Erythroblast (primary cell): Measurements from ENCODE around the gene ING3.

Experiments
- DNase-seq, 2 experiments: peaks; one replicate each; lab custom pipeline; 2025; lab: John Stamatoyannopoulos, UW
- GATA1 ChIP-seq: IDR thresholded peaks from 2 replicates; pipeline ENCODE4 v1.6.1; 2011; ENCODE audit warnings: low read depth, mild to moderate bottlenecking, control low read depth, low read length, moderate library complexity
- POLR2A ChIP-seq: IDR thresholded peaks from 2 replicates; pipeline ENCODE4 v1.6.1; 2011; ENCODE audit warnings: mild to moderate bottlenecking, low read length

ING3 gene

GRCh38 chr7:121012170-121012874, 61.7 kb downstream of the ING3 start:
- DNase-seq = no peak
- TF ChIP-seq POLR2A = no peak
- TF ChIP-seq GATA1 = no peak

GRCh38 chr7:121012919-121013318, 62.3 kb downstream of the ING3 start:
- TF ChIP-seq GATA1 (no peak), POLR2A (no peak)
- DNase-seq = no peak

GRCh38 chr7:121015560-121015959, 65.0 kb downstream of the ING3 start:
- no peak for TF ChIP-seq POLR2A
- TF ChIP-seq GATA1 = no peak

GRCh38 chr7:121016966-121017365, 66.4 kb downstream of the ING3 start:
- no peak for DNase-seq
- TF ChIP-seq GATA1 = no peak
- no peak for TF ChIP-seq POLR2A

More at GRCh38 chr7:121015560-121015959, 65.0 kb downstream of the ING3 start:
- DNase-seq = no peak

- no peak for DNase-seq
- no peak for TF ChIP-seq GATA1
- no peak for TF ChIP-seq POLR2A
These were observed 67.0 kb downstream of the ING3 start for GRCh38 chr7:121017586-121017985.

- TF ChIP-seq GATA1 = no peak
- no peak for TF ChIP-seq POLR2A
- DNase-seq = no peak
These were observed 68.4 kb downstream of the ING3 start for GRCh38 chr7:121019018-121019417.

GRCh38 chr7:121020249-121020988, 69.8 kb downstream of the ING3 start:
- DNase-seq = no peak
- no peak for TF ChIP-seq GATA1
- no peak for TF ChIP-seq POLR2A

- TF ChIP-seq GATA1 = no peak
- no peak for TF ChIP-seq POLR2A
- DNase-seq = no peak
These were observed 70.7 kb downstream of the ING3 start for GRCh38 chr7:121020989-121021969.

- TF ChIP-seq POLR2A (no peak), GATA1 (no peak)
- no peak for DNase-seq
These were observed 72.6 kb downstream of the ING3 start for GRCh38 chr7:121023194-121023593.

GRCh38 chr7:121023683-121024511, 73.3 kb downstream of the ING3 start:
- DNase-seq = no peak
- TF ChIP-seq GATA1 (no peak), POLR2A (no peak)

- no peak for TF ChIP-seq GATA1
- TF ChIP-seq POLR2A = no peak
- no peak for DNase-seq
These were observed 74.0 kb downstream of the ING3 start for GRCh38 chr7:121024611-121025010.

GRCh38 chr7:121026159-121026558, 75.6 kb downstream of the ING3 start:
- TF ChIP-seq POLR2A (no peak), GATA1 (no peak)
- DNase-seq = no peak
